Mononuclear cell (primary cell): ENCODE results near the gene CASR. TPM values are rescaled to one million over a fixed set of nuclear protein-coding genes. Genes with fewer than 3 reads are reported as not detected.
"Not testable (repeated sequence)": the region's sequence is repeated elsewhere in the genome, so short reads cannot be mapped to it uniquely, and the experiment has no call there.

Experiments used
- H3K27me3 ChIP-seq: 2 replicates; pipeline ENCODE4 v1.6.0; 2011; ENCODE audit warnings: low read length, control low read depth; ENCODE audit not compliant: insufficient read depth
- H3K4me1 ChIP-seq: 2 replicates; pipeline ENCODE4 v1.5.1; 2011; ENCODE audit warnings: mild to moderate bottlenecking, low read length, control low read depth; ENCODE audit not compliant: insufficient read depth
- H3K4me3 ChIP-seq: 2 replicates; pipeline ENCODE4 v1.5.1; 2011; ENCODE audit warnings: mild to moderate bottlenecking, low read length, moderate library complexity
- H3K9me3 ChIP-seq: 2 replicates; pipeline ENCODE4 v1.5.1; 2011; ENCODE audit warnings: low read depth, mild to moderate bottlenecking, control low read depth, low read length
- total RNA-seq: library from RNA; depleted of rRNA; stranded (reverse); fragments of >200 nt; gene quantifications from one replicate; pipeline ENCODE4 v1.2.3, GENCODE V29; 2012

CASR gene
- 1.2 TPM for total RNA-seq

DNA sequence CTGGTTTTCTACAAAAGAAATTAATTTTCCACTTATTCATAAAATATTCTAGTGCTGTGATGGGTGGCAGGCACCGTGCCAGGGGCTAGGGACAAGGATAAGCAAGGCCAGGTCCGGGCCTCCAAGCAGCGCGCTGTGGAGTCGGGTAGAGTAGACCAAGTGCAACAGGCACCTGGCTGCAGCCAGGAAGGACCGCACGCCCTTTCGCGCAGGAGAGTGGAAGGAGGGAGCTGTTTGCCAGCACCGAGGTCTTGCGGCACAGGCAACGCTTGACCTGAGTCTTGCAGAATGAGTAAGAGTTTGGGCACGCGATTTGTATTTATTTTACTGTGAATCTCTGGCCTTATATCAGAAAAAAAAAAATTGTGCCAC, at the start of gene CASR:
Gene CASR, plus strand, starts transcription at position 148 of the 372 bp plus-strand sequence. CDS start 70,522 bp downstream, outside the sequence.
- Histone ChIP-seq H3K4me3 (no peak within 1 kb of the TSS), H3K9me3 (no peaks in the 10 kb centered on the region), H3K27me3 (peaks cover 59% of the 10 kb centered on the region)

DNA sequence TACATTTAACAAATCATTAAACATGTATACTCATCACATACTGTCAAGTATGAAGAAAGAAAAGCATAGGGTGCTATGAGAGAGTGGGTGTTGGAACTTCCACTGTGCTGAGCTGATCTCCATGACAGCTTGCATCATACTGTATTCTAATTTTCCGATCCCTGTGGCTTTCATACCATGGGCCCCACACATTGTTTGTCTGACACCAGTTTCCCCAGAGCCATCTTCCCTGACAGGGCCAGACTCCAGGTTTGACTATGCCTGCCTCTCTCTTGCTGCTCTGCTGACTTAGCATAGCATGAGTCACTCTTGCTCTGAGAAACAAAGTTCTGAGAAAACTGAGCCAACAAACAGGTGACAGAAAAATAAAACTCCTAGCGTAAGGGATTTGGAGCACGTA, 37.0 kb upstream of the CASR start:
- Histone ChIP-seq H3K4me1 (no peaks in the 10 kb centered on the region), H3K9me3 (no peaks in the 10 kb centered on the region), H3K4me3 (no peak overlapping the region), H3K27me3 (no peaks in the 10 kb centered on the region)

More for the DNA sequence above, at the start of gene CASR:
- H3K4me1 ChIP-seq, result peaks cover 6% of the 10 kb centered on the region

GRCh38 chr3:122148941-122149627, 34.4 kb upstream of the CASR start:
- peaks cover 8% of the 10 kb centered on the region for H3K9me3 ChIP-seq
- no peaks in the 10 kb centered on the region for H3K27me3 ChIP-seq
- H3K4me1 ChIP-seq, result no peaks in the 10 kb centered on the region
- no peak overlapping the region for H3K4me3 ChIP-seq

DNA sequence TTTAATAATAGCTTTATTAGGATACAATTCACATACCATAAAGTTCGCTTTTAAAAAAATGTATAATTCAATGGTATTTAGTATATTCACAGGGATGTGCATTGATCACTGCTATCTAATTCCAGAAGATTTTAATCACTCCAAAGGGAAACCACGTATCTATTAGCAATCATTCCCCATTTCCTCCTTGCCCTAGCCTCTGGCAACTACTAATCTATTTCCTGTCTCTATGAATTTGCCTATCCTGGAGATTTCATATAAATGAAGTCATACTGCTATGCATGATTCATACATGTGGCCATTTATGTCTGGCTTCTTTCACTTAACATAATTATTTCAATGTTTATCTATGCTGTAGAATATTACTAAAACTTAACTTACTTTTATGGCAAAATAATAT, 32.0 kb upstream of the CASR start:
- H3K9me3 ChIP-seq, result peaks cover 29% of the 10 kb centered on the region
- no peaks in the 10 kb centered on the region for H3K4me1 ChIP-seq
- no peaks in the 10 kb centered on the region for H3K27me3 ChIP-seq
- H3K4me3 ChIP-seq, result no peak overlapping the region

DNA sequence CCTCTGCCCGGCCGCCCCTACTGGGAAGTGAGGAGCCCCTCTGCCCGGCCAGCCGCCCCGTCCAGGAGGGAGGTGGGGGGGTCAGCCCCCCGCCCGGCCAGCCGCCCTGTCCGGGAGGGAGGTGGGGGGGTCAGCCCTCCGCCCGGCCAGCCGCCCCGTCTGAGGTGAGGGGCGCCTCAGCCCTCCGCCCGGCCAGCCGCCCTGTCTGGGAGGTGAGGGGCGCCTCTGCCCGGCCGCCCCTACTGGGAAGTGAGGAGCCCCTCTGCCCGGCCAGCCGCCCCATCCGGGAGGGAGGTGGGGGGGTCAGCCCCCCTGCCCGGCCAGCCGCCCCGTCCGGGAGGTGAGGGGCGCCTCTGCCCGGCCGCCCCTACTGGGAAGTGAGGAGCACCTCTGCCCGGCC, 18.5 kb upstream of the CASR start:
- not testable (repeated sequence) for H3K9me3 ChIP-seq, H3K27me3 ChIP-seq, H3K4me1 ChIP-seq, H3K4me3 ChIP-seq

GRCh38 chr3:122167630-122168029, 15.8 kb upstream of the CASR start:
- H3K4me3 ChIP-seq, result no peak overlapping the region
- peaks cover 3% of the 10 kb centered on the region for H3K27me3 ChIP-seq
- H3K4me1 ChIP-seq, result no peaks in the 10 kb centered on the region
- H3K9me3 ChIP-seq, result no peaks in the 10 kb centered on the region

DNA sequence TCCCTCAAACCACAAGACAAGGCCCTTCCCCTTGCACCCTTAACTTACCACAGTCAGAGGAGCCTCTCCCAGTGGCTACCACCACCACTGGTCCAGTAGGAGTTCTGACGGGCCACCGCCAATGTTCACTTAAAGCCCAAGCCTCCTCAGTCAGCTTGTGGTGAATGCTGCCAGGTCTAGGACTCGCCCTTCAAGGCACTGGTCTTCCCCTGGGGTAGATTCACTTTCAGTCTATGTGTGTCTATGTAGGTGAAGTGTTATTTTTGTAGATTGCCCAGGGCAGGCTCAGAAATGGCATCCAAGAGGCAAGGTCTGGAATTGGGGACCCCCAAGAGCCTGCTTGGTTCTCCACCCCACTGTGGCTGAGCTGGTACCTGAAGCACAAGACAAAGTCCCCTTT, 15.4 kb upstream of the CASR start:
- peaks cover under 1% of the 10 kb centered on the region for H3K9me3 ChIP-seq

DNA sequence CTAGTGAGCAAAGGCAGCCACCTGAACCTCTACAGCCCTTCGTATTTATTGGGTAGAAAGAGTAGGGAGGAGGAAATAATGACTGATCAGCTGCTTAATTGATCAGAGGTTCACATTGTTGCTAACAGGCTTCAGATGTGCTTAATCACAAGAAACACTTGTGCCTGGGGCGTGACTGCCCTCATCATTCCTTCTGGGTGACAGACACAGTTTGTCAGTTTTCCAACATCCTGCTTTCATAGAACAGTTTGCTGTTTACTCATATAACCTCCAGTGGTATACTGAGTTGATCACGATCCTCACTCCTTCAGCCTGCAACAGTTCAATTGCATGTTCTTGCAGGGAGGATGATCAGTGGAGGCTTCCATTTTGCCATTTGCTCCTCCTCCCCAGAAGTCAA, 13.6 kb upstream of the CASR start:
- Histone ChIP-seq H3K27me3 (peaks cover 3% of the 10 kb centered on the region), H3K4me1 (no peaks in the 10 kb centered on the region), H3K9me3 (peaks cover 8% of the 10 kb centered on the region), H3K4me3 (no peak overlapping the region)

More for the DNA sequence above, 15.4 kb upstream of the CASR start:
- Histone ChIP-seq H3K4me1 (no peaks in the 10 kb centered on the region), H3K4me3 (no peak overlapping the region), H3K27me3 (peaks cover 3% of the 10 kb centered on the region)

GRCh38 chr3:122171361-122171760, 12.1 kb upstream of the CASR start:
- H3K4me3 ChIP-seq, H3K9me3 ChIP-seq, H3K4me1 ChIP-seq, H3K27me3 ChIP-seq: not testable (repeated sequence)

DNA sequence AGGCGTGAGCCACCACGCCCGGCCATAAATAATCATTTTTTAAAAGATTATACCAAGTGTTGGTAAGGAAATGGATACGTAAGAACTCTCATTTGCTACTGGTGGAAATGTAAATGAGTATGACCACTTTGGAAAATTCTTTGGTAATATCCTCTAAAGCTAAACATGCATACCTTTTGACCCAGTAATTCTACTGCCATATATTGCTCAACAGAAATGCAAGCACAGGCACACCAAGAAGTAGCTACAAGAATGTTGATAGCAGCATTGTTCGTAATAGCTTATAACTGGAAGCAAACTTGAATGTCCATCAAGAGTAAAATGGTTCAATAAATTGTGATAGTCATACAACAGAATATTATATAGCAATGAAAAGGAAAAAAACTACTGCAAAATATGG, 4.8 kb upstream of the CASR start:
- Histone ChIP-seq H3K4me1 (peaks cover 1% of the 10 kb centered on the region), H3K27me3 (peaks cover 31% of the 10 kb centered on the region), H3K9me3 (peaks cover under 1% of the 10 kb centered on the region), H3K4me3 (no peak overlapping the region)

DNA sequence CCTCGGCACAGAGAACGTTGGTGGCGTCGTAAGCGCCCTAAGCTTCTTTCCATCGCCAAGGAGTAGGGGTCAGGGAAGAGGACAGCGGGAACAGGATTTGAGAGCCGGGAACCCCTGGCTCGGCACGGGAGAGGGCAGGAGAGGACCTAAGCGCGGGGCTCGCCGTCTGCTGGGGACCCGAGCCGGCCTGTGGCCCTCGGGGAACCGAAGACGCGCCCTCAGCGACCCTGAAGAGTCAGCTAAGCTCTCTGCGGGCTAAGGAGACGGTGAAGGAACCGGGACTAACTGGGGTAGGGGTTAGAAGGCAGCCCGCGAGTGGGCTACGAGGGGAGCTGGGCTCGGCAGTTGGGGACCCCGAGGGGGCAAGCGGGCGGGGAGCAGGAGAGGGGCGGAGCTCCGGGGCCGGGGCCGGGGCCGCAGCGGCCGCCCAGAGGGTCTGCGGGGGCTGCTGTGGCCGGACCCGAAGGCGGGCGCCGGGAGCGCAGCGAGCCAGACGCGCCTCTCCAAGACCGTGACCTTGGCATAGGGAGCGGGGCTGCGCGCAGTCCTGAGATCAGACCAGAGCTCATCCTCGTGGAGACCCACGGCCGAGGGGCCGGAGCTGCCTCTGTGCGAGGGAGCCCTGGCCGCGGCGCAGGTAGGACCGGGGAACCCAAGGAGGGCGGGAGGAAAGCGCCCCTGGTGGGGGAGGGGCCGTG, 574 bp downstream of the CASR start:
- peaks cover 63% of the 10 kb centered on the region for H3K27me3 ChIP-seq
- no peak overlapping the region for H3K4me3 ChIP-seq
- peaks cover 6% of the 10 kb centered on the region for H3K4me1 ChIP-seq
- H3K9me3 ChIP-seq, result no peaks in the 10 kb centered on the region

- Histone ChIP-seq H3K9me3 (no peaks in the 10 kb centered on the region), H3K4me1 (peaks cover 6% of the 10 kb centered on the region), H3K4me3 (no peak overlapping the region), H3K27me3 (peaks cover 65% of the 10 kb centered on the region)
Observed at GRCh38 chr3:122184591-122184929, 1.1 kb downstream of the CASR start.

DNA sequence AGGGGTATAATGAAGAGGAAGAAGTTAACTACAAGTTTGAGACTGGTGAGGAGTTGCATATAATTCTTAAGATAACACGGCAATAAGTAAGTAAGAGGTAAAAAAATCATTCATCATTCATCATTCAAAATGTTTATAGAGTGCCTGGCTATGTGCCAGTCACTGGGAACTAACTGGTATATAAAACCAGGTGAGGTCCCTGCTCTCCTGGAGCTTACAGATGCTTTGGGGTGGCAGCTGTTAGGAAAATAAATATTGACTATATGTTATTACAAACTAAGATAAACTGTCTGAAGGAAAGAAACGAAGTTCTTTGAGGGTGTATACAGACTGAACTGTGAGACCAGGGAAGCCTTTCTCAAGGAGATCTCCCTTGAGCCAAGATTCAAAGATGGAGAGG, 2.9 kb downstream of the CASR start:
- Histone ChIP-seq H3K4me1 (peaks cover 6% of the 10 kb centered on the region), H3K4me3 (no peak overlapping the region), H3K9me3 (no peaks in the 10 kb centered on the region), H3K27me3 (peaks cover 59% of the 10 kb centered on the region)

- Histone ChIP-seq H3K9me3 (no peaks in the 10 kb centered on the region), H3K4me3 (no peak overlapping the region), H3K4me1 (peaks cover 4% of the 10 kb centered on the region), H3K27me3 (peaks cover 36% of the 10 kb centered on the region)
Observed at GRCh38 chr3:122188737-122189136, 5.3 kb downstream of the CASR start.

- Histone ChIP-seq H3K9me3 (no peaks in the 10 kb centered on the region), H3K4me1 (no peaks in the 10 kb centered on the region), H3K27me3 (peaks cover 30% of the 10 kb centered on the region), H3K4me3 (no peak overlapping the region)
Observed at GRCh38 chr3:122189357-122189756, 5.9 kb downstream of the CASR start.

DNA sequence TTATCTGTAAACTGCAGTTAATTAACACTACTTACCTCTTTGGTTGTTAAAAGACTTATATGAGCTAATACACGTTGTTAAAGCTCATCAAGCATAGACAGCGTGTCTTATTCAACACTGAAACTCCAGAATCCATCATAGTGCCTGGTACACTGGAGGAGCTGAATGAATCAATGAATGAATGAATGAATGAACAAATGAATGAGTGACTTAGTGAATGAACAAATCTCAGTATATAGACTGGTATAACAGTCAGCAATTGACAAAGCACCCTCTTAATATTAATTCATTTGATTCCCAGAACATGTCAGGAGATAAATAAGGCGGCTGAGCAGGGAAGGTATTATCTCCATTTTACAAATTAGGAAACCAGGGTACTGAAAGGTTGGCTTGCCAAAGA, 7.1 kb downstream of the CASR start:
- Histone ChIP-seq H3K9me3 (no peaks in the 10 kb centered on the region), H3K4me1 (no peaks in the 10 kb centered on the region), H3K4me3 (no peak overlapping the region), H3K27me3 (peaks cover 20% of the 10 kb centered on the region)
